Measurements from ENCODE around the gene CAMSAP1. TPM values are rescaled to one million over a fixed set of nuclear protein-coding genes. Genes with fewer than 3 reads are reported as not detected.

The CAMSAP1 gene
- total RNA-seq, 1 experiment from 2014 or later = 52.7 TPM

- no peaks in the 10 kb centered on the region for H3K27me3 ChIP-seq (ENCODE audit: insufficient read depth, low read length)
- no peak overlapping the region; a peak in 2 of 7 replicates for H3K27ac Mint-ChIP-seq
Observed at GRCh38 chr9:135794057-135794335, 113.3 kb downstream of the CAMSAP1 start.

More at GRCh38 chr9:135794057-135794335, 113.3 kb downstream of the CAMSAP1 start:
- Histone ChIP-seq H3K18ac (ENCODE audit: insufficient read length, low read depth, low read length) (no peak overlapping the region), H2BK15ac (ENCODE audit: low read depth, low read length) (no peak overlapping the region), H3K14ac (ENCODE audit: insufficient read depth, low read length) (no peak overlapping the region), H4K20me1 (ENCODE audit: control insufficient read depth, insufficient read depth, insufficient read length) (no peaks in the 10 kb centered on the region), H2BK5ac (ENCODE audit: insufficient read length, low read length) (no peak overlapping the region), H4K5ac (ENCODE audit: insufficient read length, low read depth, low read length) (no peak overlapping the region), H3K23me2 (ENCODE audit: insufficient read length, low read depth, low read length, poor library complexity, severe bottlenecking) (no peaks in the 10 kb centered on the region), H3K79me2 (ENCODE audit: insufficient read depth, low read length) (no peaks in the 10 kb centered on the region), H3K9ac (ENCODE audit: extremely low read depth, insufficient read length, low read length) (no peak overlapping the region), H4K91ac (ENCODE audit: insufficient read length, low read depth, low read length) (no peak overlapping the region), H3T11ph (ENCODE audit: low read length) (no peak overlapping the region), H3K56ac (ENCODE audit: insufficient read length, low read depth, low read length) (no peak overlapping the region), H3K27ac (ENCODE audit: insufficient read length, low read depth, low read length) (no peak overlapping the region), H3K4ac (ENCODE audit: low read depth, low read length) (no peak overlapping the region), H3K79me1 (ENCODE audit: insufficient read depth, low read depth, low read length, poor library complexity, severe bottlenecking) (no peaks in the 10 kb centered on the region), H3K4me2 (ENCODE audit: insufficient read depth, insufficient read length, low read length) (no peak overlapping the region), H2BK12ac (ENCODE audit: insufficient read length, low read depth, low read length) (no peak overlapping the region), H2BK120ac (ENCODE audit: low read depth, low read length, poor library complexity, severe bottlenecking) (no peak overlapping the region), H3K9me3 (ENCODE audit: control insufficient read depth, low read depth, low read length) (no peaks in the 10 kb centered on the region), H3K23ac (ENCODE audit: insufficient read length, low read depth, low read length) (no peak overlapping the region), H3K4me1 (ENCODE audit: insufficient read depth, low read length) (no peaks in the 10 kb centered on the region), H4K8ac (replicated peaks; ENCODE audit: insufficient read length, low read depth, low read length) (no peak overlapping the region), H2AFZ (ENCODE audit: low read length) (no peak overlapping the region), H2BK20ac (ENCODE audit: low read depth, low read length, poor library complexity, severe bottlenecking) (no peak overlapping the region), H2AK5ac (ENCODE audit: insufficient read length, low read length) (no peak overlapping the region)
- Mint-ChIP-seq H3K9me3 (no peaks in the 10 kb centered on the region), H3K27me3 (ENCODE audit: low read depth) (no peaks in the 10 kb centered on the region; the same call in 1 of the 2 replicates), H3K4me1 (peaks cover 3 to 9% of the 10 kb centered on the region in 2 experiments; a peak in 3 of 4 replicates), H3K4me3 (no peak overlapping the region), H3K36me3 (ENCODE audit: insufficient read depth in 1 of 3, low read depth in 3 of 3) (no peaks in the 10 kb centered on the region)
- no CpG with 5 or more reads among the region's 7 CpGs for WGBS (ENCODE audit: extremely low coverage, insufficient read length, low lambda C conversion rate)
- TF ChIP-seq, protein P1, sequence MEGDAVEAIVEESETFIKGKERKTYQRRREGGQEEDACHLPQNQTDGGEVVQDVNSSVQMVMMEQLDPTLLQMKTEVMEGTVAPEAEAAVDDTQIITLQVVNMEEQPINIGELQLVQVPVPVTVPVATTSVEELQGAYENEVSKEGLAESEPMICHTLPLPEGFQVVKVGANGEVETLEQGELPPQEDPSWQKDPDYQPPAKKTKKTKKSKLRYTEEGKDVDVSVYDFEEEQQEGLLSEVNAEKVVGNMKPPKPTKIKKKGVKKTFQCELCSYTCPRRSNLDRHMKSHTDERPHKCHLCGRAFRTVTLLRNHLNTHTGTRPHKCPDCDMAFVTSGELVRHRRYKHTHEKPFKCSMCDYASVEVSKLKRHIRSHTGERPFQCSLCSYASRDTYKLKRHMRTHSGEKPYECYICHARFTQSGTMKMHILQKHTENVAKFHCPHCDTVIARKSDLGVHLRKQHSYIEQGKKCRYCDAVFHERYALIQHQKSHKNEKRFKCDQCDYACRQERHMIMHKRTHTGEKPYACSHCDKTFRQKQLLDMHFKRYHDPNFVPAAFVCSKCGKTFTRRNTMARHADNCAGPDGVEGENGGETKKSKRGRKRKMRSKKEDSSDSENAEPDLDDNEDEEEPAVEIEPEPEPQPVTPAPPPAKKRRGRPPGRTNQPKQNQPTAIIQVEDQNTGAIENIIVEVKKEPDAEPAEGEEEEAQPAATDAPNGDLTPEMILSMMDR (conservative IDR thresholded peaks at IDR 0.05) = no peak
- no peak for DNase-seq

Measured in H9 (cell line).